H9 (cell line): ENCODE data around the gene RPL15. TPM values are rescaled to one million over a fixed set of nuclear protein-coding genes. Genes with fewer than 3 reads are reported as not detected.
A peak's percentile ranks its signal among the peaks of the same experiment; 100 is the strongest.

Experiments used
- DNase-seq: peaks from one replicate; pipeline ENCODE4 v3.0.0-alpha.2; 2017
- H2AFZ ChIP-seq: one replicate; pipeline ENCODE4 v1.6.1; 2013; ENCODE audit warnings: mild to moderate bottlenecking, low read length, control low read depth, moderate library complexity
- H2AK5ac ChIP-seq: 2 replicates; pipeline ENCODE4 v1.6.1; 2013; ENCODE audit warnings: low read length, control low read depth, mixed read lengths; ENCODE audit not compliant: insufficient read length
- H2BK120ac ChIP-seq: one replicate; pipeline ENCODE4 v1.6.1; 2013; ENCODE audit warnings: low read depth, mild to moderate bottlenecking, low read length, control low read depth, inconsistent platforms; ENCODE audit not compliant: poor library complexity, severe bottlenecking
- H2BK12ac ChIP-seq: 2 replicates; pipeline ENCODE4 v1.6.1; 2013; ENCODE audit warnings: low read length, control low read depth, mixed read lengths, low read depth; ENCODE audit not compliant: insufficient read length
- H2BK15ac ChIP-seq: 2 replicates; pipeline ENCODE4 v1.6.1; 2013; ENCODE audit warnings: low read depth, low read length, control low read depth
- H2BK20ac ChIP-seq: one replicate; pipeline ENCODE4 v1.6.1; 2013; ENCODE audit warnings: low read depth, mild to moderate bottlenecking, low read length, control low read depth, inconsistent platforms; ENCODE audit not compliant: poor library complexity, severe bottlenecking
- H2BK5ac ChIP-seq: 2 replicates; pipeline ENCODE4 v1.6.1; 2013; ENCODE audit warnings: low read length, control low read depth, mixed read lengths; ENCODE audit not compliant: insufficient read length
- H3K14ac ChIP-seq: 2 replicates; pipeline ENCODE4 v1.6.1; 2013; ENCODE audit warnings: low read length, control low read depth; ENCODE audit not compliant: insufficient read depth
- H3K18ac ChIP-seq: 2 replicates; pipeline ENCODE4 v1.6.1; 2013; ENCODE audit warnings: low read depth, mild to moderate bottlenecking, mixed read lengths, low read length, control low read depth; ENCODE audit not compliant: insufficient read length
- H3K23ac ChIP-seq: 2 replicates; pipeline ENCODE4 v1.6.1; 2013; ENCODE audit warnings: low read length, control low read depth, mixed read lengths, low read depth; ENCODE audit not compliant: insufficient read length
- H3K23me2 ChIP-seq: 2 replicates; pipeline ENCODE4 v1.6.1; 2013; ENCODE audit warnings: low read depth, mild to moderate bottlenecking, mixed read lengths, low read length, control low read depth; ENCODE audit not compliant: insufficient read length, poor library complexity, severe bottlenecking
- H3K27ac ChIP-seq: 2 replicates; pipeline ENCODE4 v1.5.1; 2013; ENCODE audit warnings: low read length, control low read depth, mixed read lengths, low read depth; ENCODE audit not compliant: insufficient read length
- H3K27me3 ChIP-seq: 2 replicates; pipeline ENCODE4 v1.6.1; 2013; ENCODE audit warnings: low read length, control low read depth, inconsistent platforms; ENCODE audit not compliant: insufficient read depth
- H3K4ac ChIP-seq: 2 replicates; pipeline ENCODE4 v1.6.1; 2013; ENCODE audit warnings: low read depth, mild to moderate bottlenecking, control low read depth, inconsistent platforms, low read length, moderate library complexity
- H3K4me1 ChIP-seq: 2 replicates; pipeline ENCODE4 v1.6.1; 2013; ENCODE audit warnings: low read length, control low read depth, inconsistent platforms; ENCODE audit not compliant: insufficient read depth
- H3K4me2 ChIP-seq: 2 replicates; pipeline ENCODE4 v1.6.1; 2013; ENCODE audit warnings: low read length, control low read depth, mixed read lengths; ENCODE audit not compliant: insufficient read length, insufficient read depth
- H3K56ac ChIP-seq: 2 replicates; pipeline ENCODE4 v1.6.1; 2013; ENCODE audit warnings: low read depth, mild to moderate bottlenecking, mixed read lengths, low read length, control low read depth; ENCODE audit not compliant: insufficient read length
- H3K79me1 ChIP-seq: 2 replicates; pipeline ENCODE4 v1.6.1; 2013; ENCODE audit warnings: low read depth, mild to moderate bottlenecking, moderate library complexity, low read length, control low read depth, inconsistent platforms; ENCODE audit not compliant: insufficient read depth, poor library complexity, severe bottlenecking
- H3K79me2 ChIP-seq: 2 replicates; pipeline ENCODE4 v1.6.1; 2013; ENCODE audit warnings: low read length, control low read depth, inconsistent platforms; ENCODE audit not compliant: insufficient read depth
- H3K9ac ChIP-seq: 2 replicates; pipeline ENCODE4 v1.6.1; 2013; ENCODE audit warnings: low read length, control low read depth, mixed read lengths; ENCODE audit not compliant: insufficient read length; ENCODE audit errors: extremely low read depth
- H3K9me3 ChIP-seq: one replicate; pipeline ENCODE4 v1.6.1; 2013; ENCODE audit warnings: low read depth, low read length, inconsistent platforms; ENCODE audit not compliant: control insufficient read depth
- H3T11ph ChIP-seq: one replicate; pipeline ENCODE4 v1.6.1; 2013; ENCODE audit warnings: mild to moderate bottlenecking, low read length, control low read depth, inconsistent platforms
- H4K20me1 ChIP-seq: one replicate; pipeline ENCODE4 v1.6.1; 2013; ENCODE audit not compliant: control insufficient read depth, insufficient read length, insufficient read depth
- H4K5ac ChIP-seq: 2 replicates; pipeline ENCODE4 v1.6.1; 2013; ENCODE audit warnings: low read depth, mild to moderate bottlenecking, mixed read lengths, low read length, control low read depth; ENCODE audit not compliant: insufficient read length
- H4K8ac ChIP-seq: replicated peaks from 2 replicates; pipeline ENCODE4 v1.6.1; 2013; ENCODE audit warnings: low read length, control low read depth, mixed read lengths, low read depth; ENCODE audit not compliant: insufficient read length
- H4K91ac ChIP-seq: 2 replicates; pipeline ENCODE4 v1.6.1; 2013; ENCODE audit warnings: low read depth, mild to moderate bottlenecking, moderate library complexity, mixed read lengths, low read length, control low read depth; ENCODE audit not compliant: insufficient read length
- H3K27ac Mint-ChIP-seq, 3 experiments: 2 replicates in 2 of 3; 3 replicates in 1 of 3; pipeline ENCODE4 v1.8.0; 2020 to 2021; ENCODE audit warnings: mixed read lengths in 3 of 3, mild to moderate bottlenecking in 1 of 3, moderate library complexity in 1 of 3
- H3K27me3 Mint-ChIP-seq: 2 replicates; pipeline ENCODE4 v1.8.0; 2021; ENCODE audit warnings: low read depth, mild to moderate bottlenecking, moderate library complexity, mixed read lengths
- H3K36me3 Mint-ChIP-seq, 3 experiments: 2 replicates in 2 of 3; 3 replicates in 1 of 3; pipeline ENCODE4 v1.8.0; 2020 to 2021; ENCODE audit warnings: low read depth in 3 of 3, mixed read lengths in 3 of 3; ENCODE audit not compliant: insufficient read depth in 1 of 3
- H3K4me1 Mint-ChIP-seq, 2 experiments: 2 replicates each; pipeline ENCODE4 v1.8.0; 2020; ENCODE audit warnings: mixed read lengths in 2 of 2
- H3K4me3 Mint-ChIP-seq, 2 experiments: 2 replicates in 1 of 2; 3 replicates in 1 of 2; pipeline ENCODE4 v1.8.0; 2020 to 2021; ENCODE audit warnings: mild to moderate bottlenecking in 2 of 2, mixed read lengths in 2 of 2, moderate library complexity in 1 of 2
- H3K9me3 Mint-ChIP-seq, 2 experiments: 2 replicates in 1 of 2; 3 replicates in 1 of 2; pipeline ENCODE4 v1.8.0; 2020; ENCODE audit warnings: mild to moderate bottlenecking in 2 of 2, mixed read lengths in 2 of 2, moderate library complexity in 1 of 2
- WGBS: extraction: QIAGEN DNeasy Blood & Tissue Kit; methylation state at CpG from one replicate; pipeline ENCODE4 v1.1.7; 2013; ENCODE audit warnings: missing lambda C conversion rate, low lambda C conversion rate, mixed read lengths; ENCODE audit not compliant: insufficient read length; ENCODE audit errors: extremely low coverage; 5-methylcytosine and 5-hydroxymethylcytosine counted together
- total RNA-seq: library from RNA; stranded (reverse); gene quantifications from 2 replicates; pipeline ENCODE4 v1.2.1, GENCODE V29; 2021
- TF ChIP-seq, protein P1 (sequence below): fragments of 200-600 bp; sonication (generic); conservative IDR thresholded peaks from 3 replicates; pipeline ENCODE4 v1.8.0; 2021; ENCODE audit warnings: antibody characterized with exemption, mild to moderate bottlenecking

Gene RPL15
- total RNA-seq, 1 experiment from 2014 or later: 2,794 TPM

DNA sequence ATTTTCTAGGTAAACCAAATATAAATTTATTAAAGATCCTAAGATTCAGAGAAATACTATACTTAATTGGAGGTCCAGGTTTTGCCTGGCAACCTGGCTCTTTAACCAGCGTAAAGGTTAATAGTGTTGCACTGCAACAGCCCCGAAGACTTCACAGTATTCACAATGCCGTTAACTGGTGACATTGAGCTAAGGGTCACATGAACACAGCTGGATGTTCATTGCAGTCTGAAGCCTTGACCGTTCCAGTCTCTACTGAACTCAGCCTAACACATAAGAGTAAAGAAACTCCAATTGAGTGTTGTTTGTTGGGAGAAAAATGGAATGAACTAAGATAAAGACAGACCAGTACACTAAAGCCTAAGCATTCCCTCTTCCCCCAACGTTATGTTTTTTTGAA lies 27.0 kb upstream of the RPL15 start:
- peaks cover 13 to 29% (median 16%) of the 10 kb centered on the region in 3 experiments; a peak in 6 of 7 replicates for H3K36me3 Mint-ChIP-seq
- Histone ChIP-seq H2BK15ac (no peak overlapping the region), H2AK5ac (no peak overlapping the region), H3K56ac (no peak overlapping the region), H2AFZ (no peak overlapping the region), H2BK20ac (no peak overlapping the region), H3K9ac (no peak overlapping the region), H3K14ac (no peak overlapping the region), H4K20me1 (peaks cover 4% of the 10 kb centered on the region), H2BK120ac (no peak overlapping the region), H3K79me1 (no peaks in the 10 kb centered on the region), H4K91ac (no peak overlapping the region), H3K18ac (no peak overlapping the region), H2BK12ac (no peak overlapping the region), H3K23ac (no peak overlapping the region), H3T11ph (no peak overlapping the region), H4K5ac (no peak overlapping the region), H3K79me2 (no peaks in the 10 kb centered on the region), H3K27me3 (no peaks in the 10 kb centered on the region), H3K23me2 (no peaks in the 10 kb centered on the region), H3K4me2 (no peak overlapping the region), H3K27ac (no peak overlapping the region), H3K9me3 (no peaks in the 10 kb centered on the region), H3K4ac (no peak overlapping the region), H4K8ac (no peak overlapping the region), H3K4me1 (no peaks in the 10 kb centered on the region; the same call in 1 of the 2 replicates), H2BK5ac (no peak overlapping the region)
- H3K4me3 Mint-ChIP-seq: no peak overlapping the region
- DNase-seq: no peak
- peaks cover 17 to 18% of the 10 kb centered on the region in 2 experiments for H3K4me1 Mint-ChIP-seq
- TF ChIP-seq, protein P1, sequence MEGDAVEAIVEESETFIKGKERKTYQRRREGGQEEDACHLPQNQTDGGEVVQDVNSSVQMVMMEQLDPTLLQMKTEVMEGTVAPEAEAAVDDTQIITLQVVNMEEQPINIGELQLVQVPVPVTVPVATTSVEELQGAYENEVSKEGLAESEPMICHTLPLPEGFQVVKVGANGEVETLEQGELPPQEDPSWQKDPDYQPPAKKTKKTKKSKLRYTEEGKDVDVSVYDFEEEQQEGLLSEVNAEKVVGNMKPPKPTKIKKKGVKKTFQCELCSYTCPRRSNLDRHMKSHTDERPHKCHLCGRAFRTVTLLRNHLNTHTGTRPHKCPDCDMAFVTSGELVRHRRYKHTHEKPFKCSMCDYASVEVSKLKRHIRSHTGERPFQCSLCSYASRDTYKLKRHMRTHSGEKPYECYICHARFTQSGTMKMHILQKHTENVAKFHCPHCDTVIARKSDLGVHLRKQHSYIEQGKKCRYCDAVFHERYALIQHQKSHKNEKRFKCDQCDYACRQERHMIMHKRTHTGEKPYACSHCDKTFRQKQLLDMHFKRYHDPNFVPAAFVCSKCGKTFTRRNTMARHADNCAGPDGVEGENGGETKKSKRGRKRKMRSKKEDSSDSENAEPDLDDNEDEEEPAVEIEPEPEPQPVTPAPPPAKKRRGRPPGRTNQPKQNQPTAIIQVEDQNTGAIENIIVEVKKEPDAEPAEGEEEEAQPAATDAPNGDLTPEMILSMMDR: no peak
- WGBS: no CpG with 5 or more reads among the region's 5 CpGs
- peak overlapping the region in 1 of 3 experiments; percentile 3; a peak in 1 of 7 replicates for H3K27ac Mint-ChIP-seq
- H3K27me3 Mint-ChIP-seq: no peaks in the 10 kb centered on the region
- no peaks in the 10 kb centered on the region; a peak in 1 of 5 replicates for H3K9me3 Mint-ChIP-seq
